ENCODE measurements around the gene UBXN10.

UBXN10 gene

DNA sequence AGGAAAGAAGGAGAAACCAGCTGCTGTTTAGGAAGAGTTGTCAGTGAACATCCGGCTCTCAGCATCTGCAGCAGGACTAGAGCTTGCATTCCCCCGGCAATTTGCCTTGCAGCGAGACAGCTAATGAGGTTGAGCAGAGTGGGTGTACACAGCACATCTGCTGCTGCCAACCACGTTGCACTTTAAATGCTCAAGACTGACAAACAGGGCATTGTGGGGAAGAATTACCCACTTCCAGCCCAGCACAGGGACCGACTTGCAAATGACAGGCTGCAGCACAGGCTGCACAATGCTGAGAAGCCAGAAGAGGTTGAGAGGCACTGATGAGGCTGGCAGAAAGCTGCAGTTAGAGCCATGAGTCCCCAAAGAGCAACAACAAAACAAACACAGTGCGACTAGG is 48.0 kb downstream of the UBXN10 start:
- Histone ChIP-seq H3K9ac (ENCODE audit: low read depth, low read length, poor library complexity, severe bottlenecking) (no peak overlapping the region), H2AFZ (ENCODE audit: low read length) (no peak overlapping the region), H3K9me3 (ENCODE audit: insufficient read depth, low read depth, low read length) (no peaks in the 10 kb centered on the region), H3K27me3 (ENCODE audit: insufficient read depth, low read length, poor library complexity, severe bottlenecking) (no peaks in the 10 kb centered on the region), H3F3A (ENCODE audit: low read depth) (no peaks in the 10 kb centered on the region), H3K9me2 (replicated peaks; ENCODE audit: low read depth, low read length) (no peaks in the 10 kb centered on the region), H4K20me1 (ENCODE audit: insufficient read depth, low read length, poor library complexity, severe bottlenecking) (no peaks in the 10 kb centered on the region), H3K36me3 (ENCODE audit: insufficient read depth, low read length) (no peaks in the 10 kb centered on the region), H3K4me1 (ENCODE audit: insufficient read depth, low read length, poor library complexity, severe bottlenecking) (no peaks in the 10 kb centered on the region), H3K4me3 (ENCODE audit: low read length, poor library complexity, severe bottlenecking) (no peak overlapping the region), H3K4me2 (ENCODE audit: low read depth, low read length, poor library complexity, severe bottlenecking) (no peak overlapping the region), H3K79me2 (ENCODE audit: insufficient read depth, low read length) (no peaks in the 10 kb centered on the region)
- TF ChIP-seq, protein P1, sequence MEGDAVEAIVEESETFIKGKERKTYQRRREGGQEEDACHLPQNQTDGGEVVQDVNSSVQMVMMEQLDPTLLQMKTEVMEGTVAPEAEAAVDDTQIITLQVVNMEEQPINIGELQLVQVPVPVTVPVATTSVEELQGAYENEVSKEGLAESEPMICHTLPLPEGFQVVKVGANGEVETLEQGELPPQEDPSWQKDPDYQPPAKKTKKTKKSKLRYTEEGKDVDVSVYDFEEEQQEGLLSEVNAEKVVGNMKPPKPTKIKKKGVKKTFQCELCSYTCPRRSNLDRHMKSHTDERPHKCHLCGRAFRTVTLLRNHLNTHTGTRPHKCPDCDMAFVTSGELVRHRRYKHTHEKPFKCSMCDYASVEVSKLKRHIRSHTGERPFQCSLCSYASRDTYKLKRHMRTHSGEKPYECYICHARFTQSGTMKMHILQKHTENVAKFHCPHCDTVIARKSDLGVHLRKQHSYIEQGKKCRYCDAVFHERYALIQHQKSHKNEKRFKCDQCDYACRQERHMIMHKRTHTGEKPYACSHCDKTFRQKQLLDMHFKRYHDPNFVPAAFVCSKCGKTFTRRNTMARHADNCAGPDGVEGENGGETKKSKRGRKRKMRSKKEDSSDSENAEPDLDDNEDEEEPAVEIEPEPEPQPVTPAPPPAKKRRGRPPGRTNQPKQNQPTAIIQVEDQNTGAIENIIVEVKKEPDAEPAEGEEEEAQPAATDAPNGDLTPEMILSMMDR (conservative IDR thresholded peaks at IDR 0.05; ENCODE audit: low read length): no peak
- TF ChIP-seq EZH2phosphoT487 (IDR thresholded peaks at IDR 0.05; ENCODE audit: borderline replicate concordance): no peak

DNA sequence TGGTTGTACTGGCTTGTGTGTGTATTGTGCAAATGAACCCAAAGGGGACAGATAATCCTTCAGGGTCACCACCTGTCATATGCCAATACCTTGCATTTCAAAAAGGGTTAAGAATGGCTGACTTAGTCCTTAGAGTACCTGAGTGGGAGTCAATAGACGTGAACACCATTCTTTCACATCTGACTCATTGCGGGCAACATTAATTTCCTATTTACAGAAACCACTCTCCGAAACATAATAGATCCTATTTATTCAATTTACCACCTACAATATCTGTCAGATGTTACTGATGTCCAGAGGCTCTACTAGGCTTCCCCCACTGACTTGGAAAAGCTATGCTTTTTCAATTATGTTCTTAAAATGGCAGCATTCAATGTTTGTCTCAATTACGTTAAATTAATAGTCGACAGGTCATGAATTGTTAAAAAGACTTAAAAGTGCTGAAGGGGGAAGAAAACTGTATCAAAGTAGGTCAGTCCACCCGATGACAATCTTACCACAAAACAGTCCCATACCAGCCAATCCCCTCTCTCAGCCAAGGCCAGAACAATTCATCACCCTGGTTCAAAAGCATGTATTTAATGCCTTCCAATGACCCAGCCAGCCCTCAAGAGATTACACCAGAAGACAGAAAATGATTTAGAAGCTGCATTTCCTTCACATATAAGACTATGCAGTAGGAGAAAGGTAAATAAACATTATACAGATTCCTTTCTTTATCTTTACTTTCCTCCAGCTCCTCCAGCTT is 49.1 kb downstream of the UBXN10 start:
- Histone ChIP-seq H3K9ac (ENCODE audit: low read depth, low read length, poor library complexity, severe bottlenecking) (no peak overlapping the region), H3F3A (ENCODE audit: low read depth) (no peaks in the 10 kb centered on the region), H3K4me2 (ENCODE audit: low read depth, low read length, poor library complexity, severe bottlenecking) (no peak overlapping the region), H3K4me1 (ENCODE audit: insufficient read depth, low read length, poor library complexity, severe bottlenecking) (no peaks in the 10 kb centered on the region), H3K4me3 (ENCODE audit: low read length, poor library complexity, severe bottlenecking) (no peak overlapping the region), H3K36me3 (ENCODE audit: insufficient read depth, low read length) (no peaks in the 10 kb centered on the region), H3K9me2 (replicated peaks; ENCODE audit: low read depth, low read length) (no peaks in the 10 kb centered on the region), H3K9me3 (ENCODE audit: insufficient read depth, low read depth, low read length) (no peaks in the 10 kb centered on the region), H3K79me2 (ENCODE audit: insufficient read depth, low read length) (no peaks in the 10 kb centered on the region), H2AFZ (ENCODE audit: low read length) (no peak overlapping the region), H4K20me1 (ENCODE audit: insufficient read depth, low read length, poor library complexity, severe bottlenecking) (no peaks in the 10 kb centered on the region), H3K27me3 (ENCODE audit: insufficient read depth, low read length, poor library complexity, severe bottlenecking) (no peaks in the 10 kb centered on the region)
- TF ChIP-seq EZH2phosphoT487 (IDR thresholded peaks at IDR 0.05; ENCODE audit: borderline replicate concordance): no peak
- TF ChIP-seq, protein P1 (conservative IDR thresholded peaks at IDR 0.05; ENCODE audit: low read length): no peak

DNA sequence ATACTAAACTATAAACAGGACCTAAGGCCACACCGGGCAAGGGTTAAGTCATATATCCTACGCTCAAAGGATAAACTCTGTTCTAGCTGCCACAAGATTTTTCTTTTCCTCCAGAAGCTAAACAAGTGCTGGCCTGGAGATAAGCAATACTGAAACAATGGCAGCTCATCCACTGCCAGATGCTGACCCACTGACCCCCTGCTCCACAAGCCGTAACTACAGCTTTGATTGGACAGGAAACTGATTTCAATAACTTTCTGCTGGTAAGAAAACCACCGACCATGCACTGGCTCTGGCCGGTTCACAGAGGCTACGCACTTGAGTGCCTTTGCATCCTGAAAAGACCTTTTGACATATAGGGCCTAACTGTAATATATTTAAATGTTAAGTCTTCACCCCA is 51.8 kb downstream of the UBXN10 start:
- H2AFZ ChIP-seq (ENCODE audit: low read length): no peak overlapping the region
- no peaks in the 10 kb centered on the region for H3F3A ChIP-seq (ENCODE audit: low read depth)
- no peaks in the 10 kb centered on the region for H4K20me1 ChIP-seq (ENCODE audit: insufficient read depth, low read length, poor library complexity, severe bottlenecking)
- no peaks in the 10 kb centered on the region for H3K27me3 ChIP-seq (ENCODE audit: insufficient read depth, low read length, poor library complexity, severe bottlenecking)
- no peak for TF ChIP-seq EZH2phosphoT487 (IDR thresholded peaks at IDR 0.05; ENCODE audit: borderline replicate concordance)
- TF ChIP-seq, protein P1 (conservative IDR thresholded peaks at IDR 0.05; ENCODE audit: low read length): no peak
- no peaks in the 10 kb centered on the region for H3K9me3 ChIP-seq (ENCODE audit: insufficient read depth, low read depth, low read length)
- H3K4me2 ChIP-seq (ENCODE audit: low read depth, low read length, poor library complexity, severe bottlenecking): no peak overlapping the region
- no peaks in the 10 kb centered on the region for H3K4me1 ChIP-seq (ENCODE audit: insufficient read depth, low read length, poor library complexity, severe bottlenecking)
- H3K4me3 ChIP-seq (ENCODE audit: low read length, poor library complexity, severe bottlenecking): no peak overlapping the region
- H3K9me2 ChIP-seq (replicated peaks; ENCODE audit: low read depth, low read length): no peaks in the 10 kb centered on the region
- H3K9ac ChIP-seq (ENCODE audit: low read depth, low read length, poor library complexity, severe bottlenecking): no peak overlapping the region
- H3K36me3 ChIP-seq (ENCODE audit: insufficient read depth, low read length): no peaks in the 10 kb centered on the region
- H3K79me2 ChIP-seq (ENCODE audit: insufficient read depth, low read length): no peaks in the 10 kb centered on the region
